ENCODE results near the gene SCGB3A1.

Gene SCGB3A1

GRCh38 chr5:180618829-180619562 lies 27.7 kb upstream of the SCGB3A1 start:
- H3K9ac ChIP-seq (ENCODE audit: insufficient read length, low read depth), result peak overlapping the region; percentile 85
- H3K4me1 ChIP-seq (ENCODE audit: insufficient read depth, insufficient read length), result peaks cover 3% of the 10 kb centered on the region
- no peaks in the 10 kb centered on the region for H3K9me3 ChIP-seq (ENCODE audit: insufficient read depth, low read length)
- peak overlapping the region; percentile 49 for H3K4me3 ChIP-seq (ENCODE audit: insufficient read length, low read depth)
- peaks cover 3% of the 10 kb centered on the region for H3K36me3 ChIP-seq (ENCODE audit: insufficient read depth, insufficient read length, low read length)
- H3K27me3 ChIP-seq (ENCODE audit: insufficient read depth, insufficient read length), result peaks cover 4% of the 10 kb centered on the region
- TF ChIP-seq SUZ12 (IDR thresholded peaks at IDR 0.05; ENCODE audit: extremely low read depth, insufficient read depth, insufficient read length) (no peak), YY1 (IDR thresholded peaks at IDR 0.05; ENCODE audit: insufficient read depth, insufficient read length) (no peak), ZNF274 (IDR thresholded peaks at IDR 0.05; ENCODE audit: low read depth, low read length) (no peak)
- DNase-seq (ENCODE audit: low read depth, low spot score), result peak; percentile 40

- TF ChIP-seq ZNF274 (IDR thresholded peaks at IDR 0.05; ENCODE audit: low read depth, low read length), result no peak
- no peak for TF ChIP-seq SUZ12 (IDR thresholded peaks at IDR 0.05; ENCODE audit: extremely low read depth, insufficient read depth, insufficient read length)
- TF ChIP-seq YY1 (IDR thresholded peaks at IDR 0.05; ENCODE audit: insufficient read depth, insufficient read length), result no peak
- Histone ChIP-seq H3K4me3 (ENCODE audit: insufficient read length, low read depth) (peak overlapping the region; percentile 49), H3K36me3 (ENCODE audit: insufficient read depth, insufficient read length, low read length) (peaks cover 7% of the 10 kb centered on the region), H3K9ac (ENCODE audit: insufficient read length, low read depth) (peak overlapping the region; percentile 85), H3K9me3 (ENCODE audit: insufficient read depth, low read length) (no peaks in the 10 kb centered on the region), H3K27me3 (ENCODE audit: insufficient read depth, insufficient read length) (peaks cover 4% of the 10 kb centered on the region), H3K4me1 (ENCODE audit: insufficient read depth, insufficient read length) (peaks cover 3% of the 10 kb centered on the region)
- no peak for DNase-seq (ENCODE audit: low read depth, low spot score)
Observed at GRCh38 chr5:180618487-180618828, 27.2 kb upstream of the SCGB3A1 start.

GRCh38 chr5:180613814-180614188 lies 22.5 kb upstream of the SCGB3A1 start:
- H3K27me3 ChIP-seq (ENCODE audit: insufficient read depth, insufficient read length), result no peaks in the 10 kb centered on the region
- no peaks in the 10 kb centered on the region for H3K9me3 ChIP-seq (ENCODE audit: insufficient read depth, low read length)
- no peak overlapping the region for H3K9ac ChIP-seq (ENCODE audit: insufficient read length, low read depth)
- no peak for DNase-seq (ENCODE audit: low read depth, low spot score)
- TF ChIP-seq YY1 (IDR thresholded peaks at IDR 0.05; ENCODE audit: insufficient read depth, insufficient read length) (no peak), SUZ12 (IDR thresholded peaks at IDR 0.05; ENCODE audit: extremely low read depth, insufficient read depth, insufficient read length) (no peak), ZNF274 (IDR thresholded peaks at IDR 0.05; ENCODE audit: low read depth, low read length) (no peak)
- H3K4me1 ChIP-seq (ENCODE audit: insufficient read depth, insufficient read length), result peaks cover 2% of the 10 kb centered on the region
- no peak overlapping the region for H3K4me3 ChIP-seq (ENCODE audit: insufficient read length, low read depth)
- H3K36me3 ChIP-seq (ENCODE audit: insufficient read depth, insufficient read length, low read length), result peaks cover 7% of the 10 kb centered on the region

DNA sequence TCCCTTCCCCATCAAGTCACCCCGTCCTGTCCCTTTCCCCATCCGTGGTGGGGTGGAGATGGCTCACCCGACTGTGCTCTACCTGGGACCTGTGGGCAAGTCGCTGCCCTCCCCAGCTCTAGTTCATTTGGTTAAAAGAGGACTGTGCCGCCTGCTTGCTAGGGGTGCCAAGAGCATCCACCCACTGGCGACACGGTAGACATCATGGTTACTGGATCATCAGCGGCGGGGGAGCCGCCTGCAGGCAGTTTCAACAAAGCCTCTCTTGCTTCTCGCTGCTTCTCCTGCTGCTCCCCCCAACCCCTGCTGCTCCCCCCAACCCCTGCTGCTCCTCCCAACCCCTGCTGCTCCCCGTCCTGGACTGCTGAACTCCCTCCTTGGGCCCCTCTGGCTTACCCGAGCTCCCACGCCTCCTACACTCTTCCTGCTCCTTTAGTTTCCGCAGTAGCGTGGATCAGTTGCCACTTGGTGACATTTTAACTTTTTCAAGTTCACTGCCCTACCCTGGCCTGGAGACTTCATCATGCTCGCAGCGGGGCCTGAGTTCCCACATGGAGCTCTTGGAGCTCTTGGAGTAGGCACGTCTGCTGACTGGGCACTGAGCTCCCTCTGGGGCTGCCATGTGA lies 22.0 kb upstream of the SCGB3A1 start:
- H3K4me3 ChIP-seq (ENCODE audit: insufficient read length, low read depth), result no peak overlapping the region
- no peak for TF ChIP-seq SUZ12 (IDR thresholded peaks at IDR 0.05; ENCODE audit: extremely low read depth, insufficient read depth, insufficient read length)
- no peak for TF ChIP-seq YY1 (IDR thresholded peaks at IDR 0.05; ENCODE audit: insufficient read depth, insufficient read length)
- TF ChIP-seq ZNF274 (IDR thresholded peaks at IDR 0.05; ENCODE audit: low read depth, low read length), result no peak
- H3K4me1 ChIP-seq (ENCODE audit: insufficient read depth, insufficient read length), result peaks cover 2% of the 10 kb centered on the region
- H3K9ac ChIP-seq (ENCODE audit: insufficient read length, low read depth), result no peak overlapping the region
- H3K9me3 ChIP-seq (ENCODE audit: insufficient read depth, low read length), result no peaks in the 10 kb centered on the region
- DNase-seq (ENCODE audit: low read depth, low spot score), result no peak
- no peaks in the 10 kb centered on the region for H3K27me3 ChIP-seq (ENCODE audit: insufficient read depth, insufficient read length)
- H3K36me3 ChIP-seq (ENCODE audit: insufficient read depth, insufficient read length, low read length), result peaks cover 7% of the 10 kb centered on the region

DNA sequence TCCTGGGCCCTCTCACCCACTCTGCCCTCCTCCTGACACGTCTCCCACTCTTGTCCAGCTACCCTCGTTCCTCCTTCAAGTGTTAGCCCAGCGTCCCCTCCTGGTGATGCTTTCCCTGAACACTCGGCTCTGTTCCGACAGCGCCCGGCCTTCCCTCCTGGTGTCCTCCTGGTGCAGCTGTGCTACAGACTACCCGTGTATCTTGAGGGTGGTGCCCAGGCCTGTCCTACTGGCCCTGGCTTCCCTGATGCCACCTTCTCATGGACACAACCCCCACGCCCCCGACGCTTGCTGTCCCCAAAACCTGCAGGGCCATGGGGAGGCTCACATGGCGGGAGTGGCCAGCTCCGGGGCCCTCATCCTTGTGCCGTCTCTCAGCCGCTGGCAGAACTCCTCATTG lies 21.4 kb upstream of the SCGB3A1 start:
- Histone ChIP-seq H3K36me3 (ENCODE audit: insufficient read depth, insufficient read length, low read length) (peaks cover 7% of the 10 kb centered on the region), H3K9ac (ENCODE audit: insufficient read length, low read depth) (no peak overlapping the region), H3K4me1 (ENCODE audit: insufficient read depth, insufficient read length) (peaks cover 2% of the 10 kb centered on the region), H3K9me3 (ENCODE audit: insufficient read depth, low read length) (no peaks in the 10 kb centered on the region), H3K4me3 (ENCODE audit: insufficient read length, low read depth) (no peak overlapping the region), H3K27me3 (ENCODE audit: insufficient read depth, insufficient read length) (no peaks in the 10 kb centered on the region)
- TF ChIP-seq SUZ12 (IDR thresholded peaks at IDR 0.05; ENCODE audit: extremely low read depth, insufficient read depth, insufficient read length) (no peak), ZNF274 (IDR thresholded peaks at IDR 0.05; ENCODE audit: low read depth, low read length) (no peak), YY1 (IDR thresholded peaks at IDR 0.05; ENCODE audit: insufficient read depth, insufficient read length) (no peak)
- no peak for DNase-seq (ENCODE audit: low read depth, low spot score)

- H3K4me3 ChIP-seq (ENCODE audit: insufficient read length, low read depth), result no peak overlapping the region
Observed at GRCh38 chr5:180611140-180611850, 20.0 kb upstream of the SCGB3A1 start.

More at GRCh38 chr5:180611140-180611850, 20.0 kb upstream of the SCGB3A1 start:
- no peak for DNase-seq (ENCODE audit: low read depth, low spot score)
- Histone ChIP-seq H3K27me3 (ENCODE audit: insufficient read depth, insufficient read length) (no peaks in the 10 kb centered on the region), H3K36me3 (ENCODE audit: insufficient read depth, insufficient read length, low read length) (peaks cover 7% of the 10 kb centered on the region), H3K9ac (ENCODE audit: insufficient read length, low read depth) (no peak overlapping the region), H3K4me1 (ENCODE audit: insufficient read depth, insufficient read length) (peaks cover 2% of the 10 kb centered on the region), H3K9me3 (ENCODE audit: insufficient read depth, low read length) (no peaks in the 10 kb centered on the region)
- no peak for TF ChIP-seq SUZ12 (IDR thresholded peaks at IDR 0.05; ENCODE audit: extremely low read depth, insufficient read depth, insufficient read length)
- no peak for TF ChIP-seq ZNF274 (IDR thresholded peaks at IDR 0.05; ENCODE audit: low read depth, low read length)
- TF ChIP-seq YY1 (IDR thresholded peaks at IDR 0.05; ENCODE audit: insufficient read depth, insufficient read length), result no peak
